Mesendoderm (in vitro differentiated cells): Measurements from ENCODE around the gene ZSWIM6.

Source experiments
- DNase-seq: peaks from one replicate; pipeline ENCODE4 v3.0.0; 2013
- H2AK5ac ChIP-seq: 2 replicates; pipeline ENCODE4 v1.6.1; 2013; ENCODE audit warnings: low read length, inconsistent platforms
- H2BK120ac ChIP-seq: 2 replicates; pipeline ENCODE4 v1.6.1; 2013; ENCODE audit warnings: low read depth, mild to moderate bottlenecking, low read length, moderate library complexity, mixed read lengths
- H2BK15ac ChIP-seq: replicated peaks from 2 replicates; pipeline ENCODE4 v1.6.1; 2013; ENCODE audit warnings: low read depth, mild to moderate bottlenecking, moderate library complexity
- H2BK5ac ChIP-seq: 2 replicates; pipeline ENCODE4 v1.6.1; 2013; ENCODE audit warnings: low read length, inconsistent platforms
- H3K18ac ChIP-seq: 2 replicates; pipeline ENCODE4 v1.6.1; 2013; ENCODE audit warnings: mild to moderate bottlenecking, low read length, mixed read lengths
- H3K23ac ChIP-seq: one replicate; pipeline ENCODE4 v1.6.1; 2013; ENCODE audit warnings: low read length
- H3K27ac ChIP-seq: 2 replicates; pipeline ENCODE4 v1.5.1; 2013; ENCODE audit warnings: low read depth, mild to moderate bottlenecking, inconsistent platforms, low read length, moderate library complexity
- H3K27me3 ChIP-seq: 2 replicates; pipeline ENCODE4 v1.6.1; 2013; ENCODE audit warnings: low read length, control low read depth, mild to moderate bottlenecking, inconsistent platforms; ENCODE audit not compliant: insufficient read depth, poor library complexity
- H3K36me3 ChIP-seq: 2 replicates; pipeline ENCODE4 v1.6.1; 2013; ENCODE audit warnings: low read length, inconsistent platforms; ENCODE audit not compliant: control insufficient read depth, insufficient read depth
- H3K4ac ChIP-seq: one replicate; pipeline ENCODE4 v1.6.1; 2013; ENCODE audit warnings: low read depth, mild to moderate bottlenecking, low read length, moderate library complexity
- H3K4me1 ChIP-seq: 2 replicates; pipeline ENCODE4 v1.6.1; 2013; ENCODE audit warnings: low read depth, low read length, inconsistent platforms; ENCODE audit not compliant: control insufficient read depth
- H3K4me2 ChIP-seq: 2 replicates; pipeline ENCODE4 v1.6.1; 2013; ENCODE audit warnings: low read length
- H3K4me3 ChIP-seq: 2 replicates; pipeline ENCODE4 v1.5.1; 2013; ENCODE audit warnings: mild to moderate bottlenecking, low read length
- H3K56ac ChIP-seq: one replicate; pipeline ENCODE4 v1.6.1; 2013; ENCODE audit warnings: low read length
- H3K79me1 ChIP-seq: 2 replicates; pipeline ENCODE4 v1.6.1; 2013; ENCODE audit warnings: low read length, inconsistent platforms
- H3K79me2 ChIP-seq: 2 replicates; pipeline ENCODE4 v1.6.1; 2013; ENCODE audit warnings: mild to moderate bottlenecking, low read length; ENCODE audit not compliant: control insufficient read depth, insufficient read depth
- H3K9ac ChIP-seq: 2 replicates; pipeline ENCODE4 v1.6.1; 2013; ENCODE audit warnings: low read length, inconsistent platforms
- H4K5ac ChIP-seq: one replicate; pipeline ENCODE4 v1.6.1; 2013; ENCODE audit warnings: low read length
- H4K8ac ChIP-seq: one replicate; pipeline ENCODE4 v1.6.1; 2013; ENCODE audit warnings: low read depth, mild to moderate bottlenecking, control low read depth, low read length, moderate library complexity
- WGBS: extraction: QIAGEN DNeasy Blood & Tissue Kit; methylation state at CpG from one replicate; pipeline ENCODE4 v1.1.7; 2013; ENCODE audit warnings: low lambda C conversion rate, missing lambda C conversion rate; ENCODE audit not compliant: insufficient coverage; ENCODE audit errors: extremely low coverage; 5-methylcytosine and 5-hydroxymethylcytosine counted together

The ZSWIM6 gene

GRCh38 chr5:61416010-61416409, 84.0 kb downstream of the ZSWIM6 start:
- H2AK5ac ChIP-seq: no peak overlapping the region
- no peak overlapping the region for H3K4ac ChIP-seq
- no peak overlapping the region for H4K5ac ChIP-seq
- H3K4me1 ChIP-seq: peaks cover 12% of the 10 kb centered on the region
- no peak overlapping the region for H3K56ac ChIP-seq
- no peak overlapping the region for H2BK15ac ChIP-seq
- WGBS: no CpG with 5 or more reads among the region's 5 CpGs
- H3K23ac ChIP-seq: no peak overlapping the region
- no peak overlapping the region for H3K4me2 ChIP-seq
- H4K8ac ChIP-seq: no peak overlapping the region
- no peaks in the 10 kb centered on the region for H3K27me3 ChIP-seq
- peaks cover 28% of the 10 kb centered on the region for H3K79me2 ChIP-seq
- H3K79me1 ChIP-seq: peaks cover 15% of the 10 kb centered on the region
- H2BK120ac ChIP-seq: no peak overlapping the region
- DNase-seq: peak; percentile 75
- no peak overlapping the region for H2BK5ac ChIP-seq
- H3K18ac ChIP-seq: no peak overlapping the region
- H3K27ac ChIP-seq: peak overlapping the region; percentile 26
- H3K9ac ChIP-seq: no peak overlapping the region
- H3K36me3 ChIP-seq: no peaks in the 10 kb centered on the region
- no peak overlapping the region for H3K4me3 ChIP-seq

- Histone ChIP-seq H3K9ac (no peak overlapping the region), H3K56ac (peak overlapping the region; percentile 44), H3K36me3 (no peaks in the 10 kb centered on the region), H3K4ac (no peak overlapping the region), H3K27me3 (no peaks in the 10 kb centered on the region), H2BK15ac (no peak overlapping the region), H2AK5ac (no peak overlapping the region), H2BK5ac (no peak overlapping the region), H2BK120ac (no peak overlapping the region), H4K5ac (no peak overlapping the region), H3K79me2 (peaks cover 28% of the 10 kb centered on the region), H3K4me3 (no peak overlapping the region), H3K4me2 (no peak overlapping the region), H3K27ac (peak overlapping the region; percentile 26), H3K23ac (no peak overlapping the region), H3K18ac (no peak overlapping the region), H4K8ac (no peak overlapping the region), H3K4me1 (peaks cover 12% of the 10 kb centered on the region), H3K79me1 (peaks cover 15% of the 10 kb centered on the region)
- no CpG with 5 or more reads among the region's 1 CpG for WGBS
- peak; percentile 91 for DNase-seq
Measured at GRCh38 chr5:61416420-61416819, 84.4 kb downstream of the ZSWIM6 start.

- Histone ChIP-seq H3K79me2 (peaks cover 25% of the 10 kb centered on the region), H2BK5ac (no peak overlapping the region), H4K8ac (no peak overlapping the region), H3K79me1 (peaks cover 13% of the 10 kb centered on the region), H3K9ac (no peak overlapping the region), H3K4me1 (peaks cover 12% of the 10 kb centered on the region), H3K18ac (no peak overlapping the region), H2AK5ac (no peak overlapping the region), H3K4me3 (no peak overlapping the region), H3K4me2 (no peak overlapping the region), H3K27me3 (no peaks in the 10 kb centered on the region), H3K23ac (no peak overlapping the region), H3K4ac (no peak overlapping the region), H4K5ac (no peak overlapping the region), H3K56ac (no peak overlapping the region), H2BK120ac (no peak overlapping the region), H3K36me3 (no peaks in the 10 kb centered on the region), H3K27ac (no peak overlapping the region), H2BK15ac (no peak overlapping the region)
- DNase-seq: no peak
- WGBS: no CpG with 5 or more reads among the region's 3 CpGs
Measured at GRCh38 chr5:61417340-61417739, 85.3 kb downstream of the ZSWIM6 start.

- no peak overlapping the region for H4K8ac ChIP-seq
- H2BK120ac ChIP-seq: no peak overlapping the region
- no peak for DNase-seq
- H2BK15ac ChIP-seq: no peak overlapping the region
- H3K79me2 ChIP-seq: peaks cover 24% of the 10 kb centered on the region
- no peaks in the 10 kb centered on the region for H3K27me3 ChIP-seq
- H3K79me1 ChIP-seq: peaks cover 12% of the 10 kb centered on the region
- no peak overlapping the region for H3K4ac ChIP-seq
- no peak overlapping the region for H3K4me2 ChIP-seq
- no peak overlapping the region for H4K5ac ChIP-seq
- WGBS: no CpG with 5 or more reads among the region's 1 CpG
- H3K36me3 ChIP-seq: no peaks in the 10 kb centered on the region
- no peak overlapping the region for H3K23ac ChIP-seq
- no peak overlapping the region for H3K56ac ChIP-seq
- H3K27ac ChIP-seq: no peak overlapping the region
- H3K9ac ChIP-seq: no peak overlapping the region
- no peak overlapping the region for H2BK5ac ChIP-seq
- no peak overlapping the region for H2AK5ac ChIP-seq
- no peak overlapping the region for H3K4me3 ChIP-seq
- peaks cover 12% of the 10 kb centered on the region for H3K4me1 ChIP-seq
- no peak overlapping the region for H3K18ac ChIP-seq
Measured at GRCh38 chr5:61417851-61418250, 85.8 kb downstream of the ZSWIM6 start.

- no peak overlapping the region for H3K4ac ChIP-seq
- peaks cover 13% of the 10 kb centered on the region for H3K4me1 ChIP-seq
- no peak overlapping the region for H3K23ac ChIP-seq
- H3K79me2 ChIP-seq: peaks cover 22% of the 10 kb centered on the region
- no peak overlapping the region for H2BK120ac ChIP-seq
- no peak overlapping the region for H2AK5ac ChIP-seq
- no peak overlapping the region for H3K18ac ChIP-seq
- no peak overlapping the region for H3K27ac ChIP-seq
- no peak overlapping the region for H3K4me3 ChIP-seq
- WGBS: no CpG with 5 or more reads among the region's 2 CpGs
- H3K9ac ChIP-seq: no peak overlapping the region
- no peak overlapping the region for H2BK5ac ChIP-seq
- H4K8ac ChIP-seq: no peak overlapping the region
- H2BK15ac ChIP-seq: no peak overlapping the region
- H3K79me1 ChIP-seq: peaks cover 13% of the 10 kb centered on the region
- no peaks in the 10 kb centered on the region for H3K27me3 ChIP-seq
- no peak overlapping the region for H3K4me2 ChIP-seq
- no peaks in the 10 kb centered on the region for H3K36me3 ChIP-seq
- H3K56ac ChIP-seq: no peak overlapping the region
- no peak overlapping the region for H4K5ac ChIP-seq
- no peak for DNase-seq
Measured at GRCh38 chr5:61419106-61419505, 87.0 kb downstream of the ZSWIM6 start.

GRCh38 chr5:61420016-61420415, 88.0 kb downstream of the ZSWIM6 start:
- Histone ChIP-seq H2BK120ac (no peak overlapping the region), H3K56ac (no peak overlapping the region), H2AK5ac (no peak overlapping the region), H3K23ac (no peak overlapping the region), H4K8ac (no peak overlapping the region), H2BK5ac (no peak overlapping the region), H3K4me1 (peaks cover 9% of the 10 kb centered on the region), H3K4me3 (no peak overlapping the region), H3K9ac (no peak overlapping the region), H3K36me3 (no peaks in the 10 kb centered on the region), H3K4me2 (no peak overlapping the region), H3K18ac (no peak overlapping the region), H3K27ac (no peak overlapping the region), H4K5ac (no peak overlapping the region), H3K4ac (no peak overlapping the region), H3K79me2 (peaks cover 17% of the 10 kb centered on the region), H2BK15ac (no peak overlapping the region), H3K27me3 (no peaks in the 10 kb centered on the region), H3K79me1 (peaks cover 13% of the 10 kb centered on the region)
- no CpG with 5 or more reads among the region's 1 CpG for WGBS
- DNase-seq: no peak
